OCI-LY3 (cell line): Measurements from ENCODE around the gene SH2D2A.
A peak's percentile ranks its signal among the peaks of the same experiment; 100 is the strongest.

Experiments used
- H2AFZ ChIP-seq: fragments of 200-600, 300-600 bp; shearing (Covaris generic); 2 replicates; pipeline ENCODE4 v1.6.0; 2014; ENCODE audit warnings: antibody characterized with exemption, low read depth, low read length
- H3K27ac ChIP-seq: fragments of 200-600, 300-600 bp; sonication (generic); 2 replicates; pipeline ENCODE4 v1.5.1; 2014; ENCODE audit warnings: mild to moderate bottlenecking, low read length, moderate library complexity, mixed read lengths
- H3K27me3 ChIP-seq: fragments of 200-600, 300-600 bp; sonication (generic); 2 replicates; pipeline ENCODE4 v1.6.1; 2014; ENCODE audit warnings: low read depth, low read length, mixed read lengths
- H3K36me3 ChIP-seq: fragments of 200-600, 300-600 bp; sonication (generic); replicated peaks from 2 replicates; pipeline ENCODE3; 2014; ENCODE audit warnings: low read depth, low read length, mixed read lengths
- H3K4me1 ChIP-seq: fragments of 300-600, 200-600 bp; sonication (generic); 2 replicates; pipeline ENCODE4 v1.6.1; 2014; ENCODE audit warnings: low read length, mixed read lengths
- H3K4me2 ChIP-seq: fragments of 200-600, 300-600 bp; sonication (generic); 2 replicates; pipeline ENCODE4 v1.6.1; 2014; ENCODE audit warnings: low read length, mixed read lengths
- H3K4me3 ChIP-seq: fragments of 300-600, 200-600 bp; sonication (generic); 2 replicates; pipeline ENCODE4 v1.5.1; 2014; ENCODE audit warnings: antibody characterized with exemption, mild to moderate bottlenecking, low read length, moderate library complexity
- H3K79me2 ChIP-seq: fragments of 300-600, 200-600 bp; shearing (Covaris generic); 2 replicates; pipeline ENCODE4 v1.6.1; 2014; ENCODE audit warnings: mild to moderate bottlenecking, low read length, mixed read lengths
- H3K9ac ChIP-seq: fragments of 300-600, 200-600 bp; shearing (Covaris generic); 2 replicates; pipeline ENCODE4 v1.6.0; 2014; ENCODE audit warnings: mild to moderate bottlenecking, low read length, moderate library complexity
- H3K9me3 ChIP-seq: fragments of 200-600, 300-600 bp; shearing (Covaris generic); 2 replicates; pipeline ENCODE4 v1.6.1; 2014; ENCODE audit warnings: low read length, mixed read lengths; ENCODE audit not compliant: insufficient read depth
- H4K20me1 ChIP-seq: fragments of 200-600, 300-600 bp; sonication (generic); 2 replicates; pipeline ENCODE4 v1.6.1; 2016; ENCODE audit warnings: low read length, mixed read lengths; ENCODE audit not compliant: insufficient read depth
- CTCF ChIP-seq: fragments of 200-600, 300-600 bp; sonication (generic); IDR thresholded peaks from 2 replicates; pipeline ENCODE4 v1.5.1; 2014; ENCODE audit warnings: antibody characterized with exemption, low read length, low read depth
- EZH2phosphoT487 ChIP-seq: fragments of 200-600 bp; shearing (Covaris generic); IDR thresholded peaks from 2 replicates; pipeline ENCODE4 v1.6.1; 2018; ENCODE audit warnings: antibody characterized with exemption, mixed run types, low read depth

SH2D2A gene

GRCh38 chr1:156796340-156797097 is 20.1 kb downstream of the SH2D2A start:
- Histone ChIP-seq H2AFZ (no peak overlapping the region), H3K9me3 (no peaks in the 10 kb centered on the region), H3K79me2 (no peaks in the 10 kb centered on the region), H3K4me3 (no peak overlapping the region), H3K36me3 (peaks cover 74% of the 10 kb centered on the region), H3K4me2 (no peak overlapping the region), H3K9ac (no peak overlapping the region), H3K4me1 (peaks cover 9% of the 10 kb centered on the region; the same call in 1 of the 2 replicates), H3K27me3 (no peaks in the 10 kb centered on the region), H3K27ac (0 out of 2 replicates have a peak overlapping the region, but pooled peaks have one; percentile 5), H4K20me1 (peaks cover 9% of the 10 kb centered on the region; the same call in 1 of the 2 replicates)
- TF ChIP-seq EZH2phosphoT487 (no peak), CTCF (no peak)

GRCh38 chr1:156795787-156796186 is 20.9 kb downstream of the SH2D2A start:
- peaks cover 9% of the 10 kb centered on the region; the same call in 1 of the 2 replicates for H4K20me1 ChIP-seq
- no peak for TF ChIP-seq EZH2phosphoT487
- TF ChIP-seq CTCF: no peak
- H3K79me2 ChIP-seq: no peaks in the 10 kb centered on the region
- no peaks in the 10 kb centered on the region for H3K9me3 ChIP-seq
- no peaks in the 10 kb centered on the region for H3K27me3 ChIP-seq
- H3K4me2 ChIP-seq: no peak overlapping the region
- no peak overlapping the region for H2AFZ ChIP-seq
- peaks cover 9% of the 10 kb centered on the region; the same call in 1 of the 2 replicates for H3K4me1 ChIP-seq
- H3K27ac ChIP-seq: no peak overlapping the region
- H3K4me3 ChIP-seq: no peak overlapping the region
- H3K36me3 ChIP-seq: peaks cover 72% of the 10 kb centered on the region
- no peak overlapping the region for H3K9ac ChIP-seq

GRCh38 chr1:156795374-156795733 is 21.3 kb downstream of the SH2D2A start:
- no peaks in the 10 kb centered on the region for H3K79me2 ChIP-seq
- H3K4me2 ChIP-seq: no peak overlapping the region
- no peaks in the 10 kb centered on the region for H3K9me3 ChIP-seq
- peaks cover 68% of the 10 kb centered on the region for H3K36me3 ChIP-seq
- H4K20me1 ChIP-seq: peaks cover 9% of the 10 kb centered on the region; the same call in 1 of the 2 replicates
- no peak for TF ChIP-seq CTCF
- no peak for TF ChIP-seq EZH2phosphoT487
- H3K27me3 ChIP-seq: no peaks in the 10 kb centered on the region
- no peak overlapping the region for H3K27ac ChIP-seq
- H2AFZ ChIP-seq: no peak overlapping the region
- no peak overlapping the region for H3K4me3 ChIP-seq
- H3K4me1 ChIP-seq: peaks cover 9% of the 10 kb centered on the region; the same call in 1 of the 2 replicates
- no peak overlapping the region for H3K9ac ChIP-seq

- 0 out of 2 replicates have a peak, but pooled peaks cover 3% of the 10 kb centered on the region for H3K79me2 ChIP-seq
- TF ChIP-seq EZH2phosphoT487 (no peak), CTCF (no peak)
- H3K27me3 ChIP-seq: no peaks in the 10 kb centered on the region
- no peak overlapping the region for H3K9ac ChIP-seq
- H3K4me1 ChIP-seq: peaks cover 9% of the 10 kb centered on the region; the same call in 1 of the 2 replicates
- H2AFZ ChIP-seq: no peak overlapping the region
- H3K9me3 ChIP-seq: no peaks in the 10 kb centered on the region
- H3K4me2 ChIP-seq: no peak overlapping the region
- H4K20me1 ChIP-seq: peaks cover 13% of the 10 kb centered on the region; the same call in 1 of the 2 replicates
- peaks cover 65% of the 10 kb centered on the region for H3K36me3 ChIP-seq
- H3K4me3 ChIP-seq: no peak overlapping the region
- H3K27ac ChIP-seq: no peak overlapping the region
Observed at GRCh38 chr1:156794506-156795373, 21.9 kb downstream of the SH2D2A start.
